Ammon's horn (tissue), 1 donor: ENCODE results near the gene TCHP.
"Not testable (repeated sequence)": the region's sequence is repeated elsewhere in the genome, so short reads cannot be mapped to it uniquely, and the experiment has no call there.

Experiments used
- DNase-seq: peaks from one replicate; pipeline ENCODE4 v3.0.0-alpha.2; 2016; ENCODE audit warnings: low spot score

The TCHP gene

GRCh38 chr12:109910254-109910968 lies 10.3 kb downstream of the TCHP start:
- DNase-seq: no peak

GRCh38 chr12:109910969-109911348 lies 10.9 kb downstream of the TCHP start:
- DNase-seq: no peak

- no peak for DNase-seq
Observed at GRCh38 chr12:109912855-109913321, 12.8 kb downstream of the TCHP start.

GRCh38 chr12:109914461-109914860 lies 14.4 kb downstream of the TCHP start:
- DNase-seq: no peak

- DNase-seq: no peak
Observed at GRCh38 chr12:109915171-109916040, 15.3 kb downstream of the TCHP start.

- no peak for DNase-seq
Observed at GRCh38 chr12:109916045-109916444, 16.0 kb downstream of the TCHP start.

- no peak for DNase-seq
Observed at GRCh38 chr12:109919456-109919855, 19.4 kb downstream of the TCHP start.

- no peak for DNase-seq
Observed at GRCh38 chr12:109920261-109920780, 20.2 kb downstream of the TCHP start.

GRCh38 chr12:109921982-109922381 lies 21.9 kb downstream of the TCHP start:
- DNase-seq: no peak

GRCh38 chr12:109923038-109923437 lies 23.0 kb downstream of the TCHP start:
- no peak for DNase-seq

- no peak for DNase-seq
Observed at GRCh38 chr12:109923481-109924245, 23.6 kb downstream of the TCHP start.

GRCh38 chr12:109925185-109925840 lies 25.2 kb downstream of the TCHP start:
- no peak for DNase-seq

GRCh38 chr12:109926016-109926415 lies 25.9 kb downstream of the TCHP start:
- no peak for DNase-seq

- DNase-seq: no peak
Observed at GRCh38 chr12:109926488-109927210, 26.6 kb downstream of the TCHP start.

GRCh38 chr12:109927622-109928021 lies 27.5 kb downstream of the TCHP start:
- peak; percentile 29 for DNase-seq

- no peak for DNase-seq
Observed at GRCh38 chr12:109928058-109928656, 28.1 kb downstream of the TCHP start.

GRCh38 chr12:109929326-109929725 lies 29.3 kb downstream of the TCHP start:
- DNase-seq: not testable (repeated sequence)

GRCh38 chr12:109930028-109930800 lies 30.1 kb downstream of the TCHP start:
- DNase-seq: peak; percentile 27

GRCh38 chr12:109931143-109931542 lies 31.1 kb downstream of the TCHP start:
- DNase-seq: no peak
